ENCODE data around the gene CUEDC2. TPM values are rescaled to one million over a fixed set of nuclear protein-coding genes. Genes with fewer than 3 reads are reported as not detected.

Gene CUEDC2
- total and polyA plus RNA-seq, 2 donors (not counting 1 experiment from before 2014, with no cell fraction given), result 60.8 to 62.3 TPM

DNA sequence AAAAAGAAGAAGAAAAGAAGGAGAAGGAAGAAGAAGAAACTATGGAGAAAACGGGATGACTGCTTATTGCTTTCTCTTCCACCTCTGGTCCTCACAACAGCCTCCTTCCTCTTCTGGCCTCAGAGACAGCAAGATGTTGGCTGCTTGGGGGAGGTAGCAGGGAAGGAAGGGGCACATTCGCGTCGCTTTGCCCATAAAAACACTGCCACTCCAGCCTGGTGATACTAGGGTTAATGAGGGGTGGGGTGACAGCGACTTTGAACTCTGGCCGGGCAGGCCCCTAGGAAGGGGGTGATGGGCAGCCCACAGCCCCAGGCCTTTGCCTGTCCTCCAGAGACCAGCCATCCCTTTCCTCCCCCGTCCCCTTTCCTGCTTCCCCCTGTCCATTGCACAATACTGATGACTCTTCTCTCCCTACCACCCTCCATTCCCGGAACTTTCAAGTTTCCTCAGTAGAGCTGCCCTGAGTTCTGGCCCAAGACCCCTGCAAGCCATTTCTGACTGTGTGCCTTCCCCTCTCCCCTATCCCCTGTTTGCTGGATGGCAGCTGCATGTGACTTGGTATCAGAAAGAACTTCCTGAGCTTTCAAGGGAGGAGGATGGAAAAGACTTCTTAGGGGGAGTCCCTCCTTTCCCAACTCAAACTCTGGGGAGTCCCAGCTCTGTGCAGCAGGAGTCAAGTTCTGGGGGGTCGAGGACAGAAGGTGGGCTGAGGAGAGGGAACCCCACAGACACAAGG, 2.2 kb upstream of the CUEDC2 start:
- Histone ChIP-seq H3K9ac (ENCODE audit: insufficient read depth, low read length) (no peak overlapping the region), H3K9me3 (ENCODE audit: control insufficient read depth, insufficient read depth, low read depth, low read length) (no peaks in the 10 kb centered on the region), H3K4me3 (replicated peaks in 1 of 4; ENCODE audit: control extremely low read depth in 1 of 4, insufficient read depth in 1 of 4, low read depth in 3 of 4, low read length in 4 of 4) (no peak overlapping the region), H2AFZ (ENCODE audit: low read length) (peak overlapping the region; percentile 63), H3K36me3 (ENCODE audit: control insufficient read depth, insufficient read depth, low read length) (no peaks in the 10 kb centered on the region), H3K79me2 (ENCODE audit: control insufficient read depth, insufficient read depth, low read length) (peaks cover 7% of the 10 kb centered on the region), H3K27me3 (ENCODE audit: control insufficient read depth, insufficient read depth, low read length) (no peaks in the 10 kb centered on the region), H3K27ac (ENCODE audit: insufficient read depth, low read length) (no peak overlapping the region), H3K4me1 (ENCODE audit: control insufficient read depth, extremely low read depth, insufficient read depth, low read length) (peaks cover 11% of the 10 kb centered on the region), H3K4me2 (ENCODE audit: extremely low read depth, insufficient read depth, low read length) (no peak overlapping the region), H4K20me1 (ENCODE audit: control insufficient read depth, extremely low read depth, insufficient read depth, low read length) (no peaks in the 10 kb centered on the region)
- no peak for TF ChIP-seq EZH2 (IDR thresholded peaks at IDR 0.05; ENCODE audit: low read length, missing control alignments)
- TF ChIP-seq, protein P1, sequence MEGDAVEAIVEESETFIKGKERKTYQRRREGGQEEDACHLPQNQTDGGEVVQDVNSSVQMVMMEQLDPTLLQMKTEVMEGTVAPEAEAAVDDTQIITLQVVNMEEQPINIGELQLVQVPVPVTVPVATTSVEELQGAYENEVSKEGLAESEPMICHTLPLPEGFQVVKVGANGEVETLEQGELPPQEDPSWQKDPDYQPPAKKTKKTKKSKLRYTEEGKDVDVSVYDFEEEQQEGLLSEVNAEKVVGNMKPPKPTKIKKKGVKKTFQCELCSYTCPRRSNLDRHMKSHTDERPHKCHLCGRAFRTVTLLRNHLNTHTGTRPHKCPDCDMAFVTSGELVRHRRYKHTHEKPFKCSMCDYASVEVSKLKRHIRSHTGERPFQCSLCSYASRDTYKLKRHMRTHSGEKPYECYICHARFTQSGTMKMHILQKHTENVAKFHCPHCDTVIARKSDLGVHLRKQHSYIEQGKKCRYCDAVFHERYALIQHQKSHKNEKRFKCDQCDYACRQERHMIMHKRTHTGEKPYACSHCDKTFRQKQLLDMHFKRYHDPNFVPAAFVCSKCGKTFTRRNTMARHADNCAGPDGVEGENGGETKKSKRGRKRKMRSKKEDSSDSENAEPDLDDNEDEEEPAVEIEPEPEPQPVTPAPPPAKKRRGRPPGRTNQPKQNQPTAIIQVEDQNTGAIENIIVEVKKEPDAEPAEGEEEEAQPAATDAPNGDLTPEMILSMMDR (conservative IDR thresholded peaks at IDR 0.05 in 1 of 2, IDR thresholded peaks at IDR 0.05 in 1 of 2; ENCODE audit: low read depth in 1 of 2, low read length in 2 of 2), result no peak
- peak; percentile 59 to 61 for DNase-seq (ENCODE audit: low read depth in 2 of 2)

DNA sequence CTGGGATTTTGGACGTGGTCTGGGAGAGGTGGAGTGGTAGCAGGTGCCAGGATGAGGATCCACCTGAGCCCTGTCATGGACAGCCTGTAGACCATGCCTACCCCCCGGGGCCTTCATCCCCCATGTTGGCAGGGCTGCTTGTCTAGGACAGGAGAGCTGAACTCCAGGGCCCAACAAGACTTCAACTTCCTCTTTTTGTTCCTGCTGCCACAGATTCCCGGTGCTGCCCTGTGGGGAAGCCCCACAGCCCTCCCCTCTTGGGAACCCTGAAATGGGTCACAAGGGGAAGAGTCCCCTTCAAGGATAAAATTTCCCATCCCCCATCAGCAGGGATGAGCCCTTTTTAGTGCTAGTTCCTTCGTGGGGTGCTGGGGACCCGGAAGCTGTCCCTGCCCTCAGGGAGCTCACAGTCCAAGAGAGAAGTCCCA, 1.3 kb upstream of the CUEDC2 start:
- H2AFZ ChIP-seq (ENCODE audit: low read length), result no peak overlapping the region
- H3K9ac ChIP-seq (ENCODE audit: insufficient read depth, low read length), result no peak overlapping the region
- H3K9me3 ChIP-seq (ENCODE audit: control insufficient read depth, insufficient read depth, low read depth, low read length), result no peaks in the 10 kb centered on the region
- H3K27me3 ChIP-seq (ENCODE audit: control insufficient read depth, insufficient read depth, low read length), result no peaks in the 10 kb centered on the region
- no peak overlapping the region for H3K4me2 ChIP-seq (ENCODE audit: extremely low read depth, insufficient read depth, low read length)
- H3K36me3 ChIP-seq (ENCODE audit: control insufficient read depth, insufficient read depth, low read length), result no peaks in the 10 kb centered on the region
- no peaks in the 10 kb centered on the region for H4K20me1 ChIP-seq (ENCODE audit: control insufficient read depth, extremely low read depth, insufficient read depth, low read length)
- DNase-seq (ENCODE audit: low read depth in 2 of 2), result no peak
- no peak overlapping the region for H3K27ac ChIP-seq (ENCODE audit: insufficient read depth, low read length)
- H3K4me3 ChIP-seq (replicated peaks in 1 of 4; ENCODE audit: control extremely low read depth in 1 of 4, insufficient read depth in 1 of 4, low read depth in 3 of 4, low read length in 4 of 4), result no peak overlapping the region
- H3K4me1 ChIP-seq (ENCODE audit: control insufficient read depth, extremely low read depth, insufficient read depth, low read length), result peaks cover 11% of the 10 kb centered on the region
- H3K79me2 ChIP-seq (ENCODE audit: control insufficient read depth, insufficient read depth, low read length), result peaks cover 7% of the 10 kb centered on the region
- TF ChIP-seq, protein P1 (conservative IDR thresholded peaks at IDR 0.05 in 1 of 2, IDR thresholded peaks at IDR 0.05 in 1 of 2; ENCODE audit: low read depth in 1 of 2, low read length in 2 of 2), result no peak
- no peak for TF ChIP-seq EZH2 (IDR thresholded peaks at IDR 0.05; ENCODE audit: low read length, missing control alignments)

DNA sequence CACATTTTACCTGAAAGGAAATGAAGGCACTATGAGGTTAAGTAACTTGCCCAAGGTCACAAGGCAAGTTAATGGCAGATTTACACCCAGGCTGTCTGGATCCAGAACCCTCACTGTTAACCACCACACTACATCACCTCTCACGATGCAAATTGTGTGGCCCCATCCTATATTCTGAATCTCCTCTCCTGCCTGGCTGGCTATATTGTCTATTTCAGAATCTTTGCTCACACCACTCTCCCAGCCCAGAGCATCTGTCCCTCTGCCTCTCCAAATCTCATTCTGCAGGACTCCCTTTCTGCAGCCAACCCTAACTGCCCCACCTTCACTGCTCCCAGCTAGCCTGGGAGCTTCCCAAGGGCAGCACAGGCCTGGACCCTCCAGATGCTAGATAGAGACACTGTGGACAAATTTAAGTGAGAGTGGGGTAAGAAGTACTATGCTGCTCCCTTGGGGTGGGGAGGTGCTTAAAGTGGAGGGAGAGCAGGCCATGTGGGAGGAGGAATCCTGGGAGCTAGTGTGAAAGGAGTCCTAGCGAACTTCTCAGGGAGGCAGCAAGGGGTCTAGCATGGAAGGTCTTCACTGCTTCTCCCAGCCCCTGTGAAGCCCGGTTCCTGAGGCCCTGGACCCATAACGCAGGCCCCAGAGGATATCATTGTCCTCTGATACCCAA, 786 bp downstream of the CUEDC2 start:
- H3K4me2 ChIP-seq (ENCODE audit: extremely low read depth, insufficient read depth, low read length), result peak overlapping the region; percentile 98
- no peaks in the 10 kb centered on the region for H3K9me3 ChIP-seq (ENCODE audit: control insufficient read depth, insufficient read depth, low read depth, low read length)
- no peaks in the 10 kb centered on the region for H4K20me1 ChIP-seq (ENCODE audit: control insufficient read depth, extremely low read depth, insufficient read depth, low read length)
- no peaks in the 10 kb centered on the region for H3K36me3 ChIP-seq (ENCODE audit: control insufficient read depth, insufficient read depth, low read length)
- H3K27ac ChIP-seq (ENCODE audit: insufficient read depth, low read length), result peak overlapping the region; percentile 71
- peaks cover 7% of the 10 kb centered on the region for H3K79me2 ChIP-seq (ENCODE audit: control insufficient read depth, insufficient read depth, low read length)
- peak overlapping the region; percentile 59 to 86 (median 71) for H3K4me3 ChIP-seq (replicated peaks in 1 of 4; ENCODE audit: control extremely low read depth in 1 of 4, insufficient read depth in 1 of 4, low read depth in 3 of 4, low read length in 4 of 4)
- TF ChIP-seq, protein P1 (conservative IDR thresholded peaks at IDR 0.05 in 1 of 2, IDR thresholded peaks at IDR 0.05 in 1 of 2; ENCODE audit: low read depth in 1 of 2, low read length in 2 of 2), result no peak
- no peak for TF ChIP-seq EZH2 (IDR thresholded peaks at IDR 0.05; ENCODE audit: low read length, missing control alignments)
- peak; percentile 27 to 51 for DNase-seq (ENCODE audit: low read depth in 2 of 2)
- H3K9ac ChIP-seq (ENCODE audit: insufficient read depth, low read length), result peak overlapping the region; percentile 74
- H3K4me1 ChIP-seq (ENCODE audit: control insufficient read depth, extremely low read depth, insufficient read depth, low read length), result peaks cover 11% of the 10 kb centered on the region
- H2AFZ ChIP-seq (ENCODE audit: low read length), result peak overlapping the region; percentile 76
- H3K27me3 ChIP-seq (ENCODE audit: control insufficient read depth, insufficient read depth, low read length), result no peaks in the 10 kb centered on the region

Data from fibroblast of lung (primary cell).